Thoracic aorta (tissue), 2 donors: ENCODE measurements around the gene STXBP6. TPM values are rescaled to one million over a fixed set of nuclear protein-coding genes. Genes with fewer than 3 reads are reported as not detected.
A peak's percentile ranks its signal among the peaks of the same experiment; 100 is the strongest.

Experiments
- ATAC-seq: fragments of 150-250 bp; one replicate; pipeline ENCODE4 v1.8.0; 2017; ENCODE audit warnings: low read depth; ENCODE audit not compliant: insufficient number of reproducible peaks, low FRiP score
- DNase-seq: peaks from one replicate; pipeline ENCODE4 v3.0.0-alpha.2; 2020; ENCODE audit warnings: low spot score
- H3K27ac ChIP-seq, 2 donors: fragments of 200-600 bp; sonication (generic); 1 replicate in 1 of 2; 2 replicates in 1 of 2; pipeline ENCODE4 v1.5.1; 2016; ENCODE audit warnings: mild to moderate bottlenecking in 2 of 2, moderate library complexity in 2 of 2
- H3K27me3 ChIP-seq: fragments of 200-600 bp; sonication (generic); replicated peaks from 2 replicates; pipeline ENCODE4 v1.6.0; 2016; ENCODE audit warnings: mild to moderate bottlenecking; ENCODE audit not compliant: insufficient read depth
- H3K36me3 ChIP-seq: fragments of 200-600 bp; sonication (generic); one replicate; pipeline ENCODE4 v1.5.1; 2016
- H3K4me1 ChIP-seq, 2 donors: fragments of 200-600 bp; sonication (generic); 1 replicate in 1 of 2; 2 replicates in 1 of 2; pipeline versions ENCODE4 v1.5.1 to v1.6.0; 2016; ENCODE audit warnings: low read depth in 2 of 2, mild to moderate bottlenecking in 1 of 2; ENCODE audit not compliant: control insufficient read depth in 1 of 2
- H3K4me3 ChIP-seq: fragments of 200-600 bp; sonication (generic); 2 replicates; pipeline ENCODE4 v1.5.1; 2016; ENCODE audit warnings: mild to moderate bottlenecking
- H3K9me3 ChIP-seq: fragments of 200-600 bp; sonication (generic); 2 replicates; pipeline ENCODE4 v1.5.1; 2016
- CTCF ChIP-seq: fragments of 200-600 bp; sonication (generic); IDR thresholded peaks from one replicate; pipeline ENCODE4 v1.5.1; 2019; ENCODE audit warnings: antibody characterized with exemption
- total RNA-seq, 2 donors: library from RNA; depleted of rRNA; stranded (reverse); fragments of >200 nt; gene quantifications; one replicate each; pipeline versions ENCODE4 v1.1.0 to v1.2.3, GENCODE V29; 2016

Gene STXBP6
- total RNA-seq, 2 donors from 2014 or later, result 3.1 to 4.4 TPM

- ATAC-seq, result no peak
- Histone ChIP-seq H3K27me3 (peaks cover 7% of the 10 kb centered on the region), H3K27ac (no peak overlapping the region), H3K4me1 (peaks cover 0 to 27% of the 10 kb centered on the region in 2 donors), H3K9me3 (no peaks in the 10 kb centered on the region), H3K4me3 (no peak overlapping the region), H3K36me3 (no peaks in the 10 kb centered on the region)
- DNase-seq, result no peak
- TF ChIP-seq CTCF, result no peak
Observed at GRCh38 chr14:25052921-25053320, 3.0 kb upstream of the STXBP6 start.

GRCh38 chr14:25052385-25052784, 2.4 kb upstream of the STXBP6 start:
- no peaks in the 10 kb centered on the region for H3K9me3 ChIP-seq
- peaks cover 7% of the 10 kb centered on the region for H3K27me3 ChIP-seq
- DNase-seq (no peak), ATAC-seq (no peak)
- TF ChIP-seq CTCF, result no peak
- H3K4me1 ChIP-seq, result peaks cover 0 to 27% of the 10 kb centered on the region in 2 donors
- H3K27ac ChIP-seq, result no peak overlapping the region
- H3K36me3 ChIP-seq, result no peaks in the 10 kb centered on the region
- no peak overlapping the region for H3K4me3 ChIP-seq

GRCh38 chr14:25050269-25051150, 563 bp upstream of the STXBP6 start:
- Histone ChIP-seq H3K4me1 (peaks cover 0 to 27% of the 10 kb centered on the region in 2 donors), H3K9me3 (no peaks in the 10 kb centered on the region), H3K27me3 (peaks cover 7% of the 10 kb centered on the region), H3K27ac (no peak overlapping the region), H3K36me3 (no peaks in the 10 kb centered on the region), H3K4me3 (peak overlapping the region; percentile 78)
- no peak for TF ChIP-seq CTCF
- no peak for ATAC-seq
- no peak for DNase-seq

- peak overlapping the region; percentile 78 for H3K4me3 ChIP-seq
- no peak for DNase-seq
- no peaks in the 10 kb centered on the region for H3K9me3 ChIP-seq
- TF ChIP-seq CTCF, result no peak
- no peak overlapping the region for H3K27ac ChIP-seq
- ATAC-seq, result no peak
- peaks cover 0 to 27% of the 10 kb centered on the region in 2 donors for H3K4me1 ChIP-seq
- peaks cover 7% of the 10 kb centered on the region for H3K27me3 ChIP-seq
- H3K36me3 ChIP-seq, result no peaks in the 10 kb centered on the region
Observed at GRCh38 chr14:25049093-25049567, 817 bp downstream of the STXBP6 start.

GRCh38 chr14:25048170-25049016, 1.6 kb downstream of the STXBP6 start:
- peak overlapping the region; percentile 78 for H3K4me3 ChIP-seq
- no peak for TF ChIP-seq CTCF
- H3K4me1 ChIP-seq, result peaks cover 0 to 27% of the 10 kb centered on the region in 2 donors
- no peak overlapping the region for H3K27ac ChIP-seq
- H3K27me3 ChIP-seq, result peaks cover 7% of the 10 kb centered on the region
- DNase-seq (no peak), ATAC-seq (no peak)
- H3K9me3 ChIP-seq, result no peaks in the 10 kb centered on the region
- H3K36me3 ChIP-seq, result no peaks in the 10 kb centered on the region
